Heart left ventricle (tissue), 16 donors: ENCODE results near the gene MAPKAPK3. TPM values are rescaled to one million over a fixed set of nuclear protein-coding genes. Genes with fewer than 3 reads are reported as not detected.

Experiments used
- ATAC-seq, 4 donors: fragments of 200-7000 bp; cut with Tn5 transposase; one replicate each; pipeline ENCODE4 v1.9.1; 2020 to 2022; ENCODE audit warnings: moderate library complexity in 4 of 4, mild to moderate bottlenecking in 3 of 4, moderate number of reproducible peaks in 1 of 4
- DNase-seq, 5 donors: peaks; one replicate each; pipeline ENCODE4 v3.0.0-alpha.2; 2020
- H3K27ac ChIP-seq, 12 donors: fragments of 200-600 bp; sonication (generic) in 4 of 12; one replicate each; pipeline versions ENCODE4 v1.5.0 to v1.8.0; 2016 to 2022; ENCODE audit warnings: mild to moderate bottlenecking in 2 of 12
- H3K27me3 ChIP-seq, 9 donors: fragments of 200-600 bp; sonication (generic) in 2 of 9; one replicate each; pipeline versions ENCODE4 v1.5.1 to v1.8.0; 2016 to 2022; ENCODE audit warnings: mild to moderate bottlenecking in 3 of 9
- H3K36me3 ChIP-seq, 9 donors: fragments of 200-600 bp; sonication (generic) in 2 of 9; one replicate each; pipeline versions ENCODE4 v1.5.0 to v1.8.0; 2018 to 2022; ENCODE audit warnings: mild to moderate bottlenecking in 2 of 9
- H3K4me1 ChIP-seq, 12 donors: fragments of 200-600 bp; sonication (generic) in 4 of 12; one replicate each; pipeline versions ENCODE4 v1.5.0 to v1.8.0; 2016 to 2022; ENCODE audit warnings: mild to moderate bottlenecking in 3 of 12
- H3K4me3 ChIP-seq, 12 donors: fragments of 200-600 bp; sonication (generic) in 4 of 12; one replicate each; pipeline versions ENCODE4 v1.5.0 to v1.8.0; 2017 to 2022; ENCODE audit warnings: mild to moderate bottlenecking in 9 of 12, moderate library complexity in 4 of 12
- H3K9me3 ChIP-seq, 12 donors: fragments of 200-600 bp; sonication (generic) in 4 of 12; one replicate each; pipeline versions ENCODE4 v1.5.0 to v1.8.0; 2016 to 2022; ENCODE audit warnings: mild to moderate bottlenecking in 1 of 12
- POLR2A ChIP-seq, 2 donors: fragments of 450-650 bp; IDR thresholded peaks; one replicate each; pipeline ENCODE4 v1.6.1; 2017; ENCODE audit warnings: antibody characterized with exemption in 2 of 2, mild to moderate bottlenecking in 2 of 2, moderate library complexity in 2 of 2
- WGBS, 4 donors: extraction: QIAGEN DNeasy Blood & Tissue Kit in 2 of 4; methylation state at CpG; one replicate each; pipeline versions ENCODE4 v1.1.5 to v1.1.7; 2013 to 2018; 5-methylcytosine and 5-hydroxymethylcytosine counted together
- intact Hi-C, 10 donors: fragments of 100-400 bp; cut with DNase I; formaldehyde crosslinking; loops; one replicate each; pipeline versions ENCODE4 v1.11.1 to v1.14.2; 2022
- polyA plus RNA-seq, 2 donors: library from polyadenylated mRNA; stranded (reverse); fragments of 200-250 nt; gene quantifications; one replicate each; pipeline ENCODE4 v1.2.3, GENCODE V29; 2013
- total RNA-seq, 9 donors: library from RNA; depleted of rRNA in 2 of 9; stranded (reverse); fragments of >200 nt in 2 of 9; fragmentation: NEBNext Ultra II Directional in 3 of 9; extraction: Animal tissue kit (Norgen Biotek cat#: 25700) in 3 of 9; gene quantifications; one replicate each; pipeline versions ENCODE4 v1.1.0 to v1.2.4, GENCODE V29; 2016 to 2023
- TF ChIP-seq, protein P1 (sequence below), 12 donors: fragments of 200-600 bp; sonication (generic) in 4 of 12; IDR thresholded peaks; one replicate each; pipeline versions ENCODE4 v1.5.0 to v1.8.0; 2018 to 2022; ENCODE audit warnings: antibody characterized with exemption in 12 of 12, mild to moderate bottlenecking in 5 of 12
- donor health status: ischemic (EF 13 %, LVEDD 7.1; RV severe dilation, severe dysfunction).
- donor health status: healthy with polysubstance abuse.
- donor health status: DM: no; HTN: yes; CAD: no.
- donor health status: DM: no; HTN: no; CAD: no.
- donor health status: ischemic (EF 25% LVEDD 6.9; RV normal size, moderate dysfunction).
- donor health status: ischemic (EF 25% LVEDD 5.7; RV mildly dilated, moderate dysfunction).
- donor health status: healthy.
- donor health status: DM: yes; HTN: yes; CAD: no.
- donor health status: ischemic (EF 35%, LVEDD 5.7; RV mildly dilated, moderate dysfunction).
- donor health status: nonischemic (EF 11% LVEDD 7.7; RV severe dilation, severe dysfunction).
- donor health status: DM: yes; HTN: yes; CAD: no.
- donor health status: PGD.
- donor health status: ischemic (EF 29% LVEDD 5.4; RV normal size, mild dysfunction).
- donor health status: nonischemic (EF 23%, LVEDD 6.1; RV moderate dilation, normal function).

MAPKAPK3 gene
- total and polyA plus RNA-seq, 11 donors, result 226 to 398 (median 287) TPM

DNA sequence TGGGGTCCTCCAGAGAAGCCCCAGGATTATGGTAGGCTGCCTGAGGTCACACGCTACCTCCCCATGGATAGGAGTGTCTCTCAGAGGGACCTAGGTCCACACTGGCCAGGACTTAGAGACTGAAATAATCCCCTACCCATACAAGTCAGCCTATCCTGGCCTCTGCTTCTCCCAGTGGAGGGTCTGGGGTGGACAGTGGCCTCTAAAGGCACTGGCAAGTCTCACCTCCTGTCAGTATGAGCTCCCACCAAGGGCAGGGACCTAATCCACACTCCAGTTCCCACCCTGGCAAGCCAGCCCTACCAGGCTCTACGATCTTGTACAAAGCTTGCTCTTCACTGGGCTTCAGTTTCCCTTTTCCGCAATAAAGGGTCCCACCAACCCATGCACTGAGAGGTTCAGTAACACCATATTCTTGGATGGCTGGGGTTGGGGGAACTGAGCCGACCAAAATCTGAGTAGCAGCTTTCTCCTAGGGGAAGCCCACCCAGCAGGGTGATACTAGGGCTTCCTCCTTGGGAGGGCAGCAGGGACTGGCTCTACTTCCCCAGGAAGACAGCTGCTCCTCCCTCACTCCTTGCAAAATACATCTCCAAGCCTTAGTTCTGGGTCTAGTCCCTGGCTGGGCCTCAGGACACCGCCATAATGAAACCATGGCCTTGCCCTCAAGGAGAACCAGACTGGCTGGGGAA lies 7.7 kb upstream of the MAPKAPK3 start:
- intact Hi-C loops, result no loop called here
- Histone ChIP-seq H3K27ac (peak overlapping the region in 8 of 12 donors; percentile 82 to 100 (median 98)), H3K4me1 (peaks cover 5 to 93% (median 81%) of the 10 kb centered on the region in 12 donors), H3K27me3 (no peaks in the 10 kb centered on the region), H3K4me3 (peak overlapping the region in 9 of 12 donors; percentile 63 to 95 (median 82)), H3K36me3 (peaks cover 0 to 58% (median 25%) of the 10 kb centered on the region in 9 donors), H3K9me3 (no peaks in the 10 kb centered on the region)
- WGBS, 4 donors, result 76 to 82% (median 79%) methylated on average over 5 of the region's 5 CpGs
- no peak for TF ChIP-seq POLR2A (IDR thresholded peaks at IDR 0.05)
- TF ChIP-seq, protein P1, sequence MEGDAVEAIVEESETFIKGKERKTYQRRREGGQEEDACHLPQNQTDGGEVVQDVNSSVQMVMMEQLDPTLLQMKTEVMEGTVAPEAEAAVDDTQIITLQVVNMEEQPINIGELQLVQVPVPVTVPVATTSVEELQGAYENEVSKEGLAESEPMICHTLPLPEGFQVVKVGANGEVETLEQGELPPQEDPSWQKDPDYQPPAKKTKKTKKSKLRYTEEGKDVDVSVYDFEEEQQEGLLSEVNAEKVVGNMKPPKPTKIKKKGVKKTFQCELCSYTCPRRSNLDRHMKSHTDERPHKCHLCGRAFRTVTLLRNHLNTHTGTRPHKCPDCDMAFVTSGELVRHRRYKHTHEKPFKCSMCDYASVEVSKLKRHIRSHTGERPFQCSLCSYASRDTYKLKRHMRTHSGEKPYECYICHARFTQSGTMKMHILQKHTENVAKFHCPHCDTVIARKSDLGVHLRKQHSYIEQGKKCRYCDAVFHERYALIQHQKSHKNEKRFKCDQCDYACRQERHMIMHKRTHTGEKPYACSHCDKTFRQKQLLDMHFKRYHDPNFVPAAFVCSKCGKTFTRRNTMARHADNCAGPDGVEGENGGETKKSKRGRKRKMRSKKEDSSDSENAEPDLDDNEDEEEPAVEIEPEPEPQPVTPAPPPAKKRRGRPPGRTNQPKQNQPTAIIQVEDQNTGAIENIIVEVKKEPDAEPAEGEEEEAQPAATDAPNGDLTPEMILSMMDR (IDR thresholded peaks at IDR 0.05), result no peak
- ATAC-seq (no peak), DNase-seq (no peak)

DNA sequence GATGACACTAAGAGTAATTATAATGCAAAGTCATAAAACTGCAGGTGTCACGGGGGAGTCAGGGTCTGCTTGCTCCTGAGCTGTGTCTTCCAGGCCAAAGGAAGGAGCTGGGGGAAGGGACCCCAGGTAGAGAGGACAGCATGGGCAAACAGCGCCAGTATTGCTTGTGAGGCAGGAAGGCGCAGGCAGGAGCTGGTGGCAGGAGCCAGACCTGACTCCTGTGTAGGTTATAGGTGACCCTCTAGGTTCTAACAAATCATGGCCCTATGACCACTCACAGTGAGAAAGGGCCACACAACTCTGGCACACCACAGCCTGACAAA lies 7.2 kb upstream of the MAPKAPK3 start:
- H3K27ac ChIP-seq, result peak overlapping the region in 8 of 12 donors; percentile 82 to 100 (median 98)
- ATAC-seq (no peak), DNase-seq (no peak)
- no peaks in the 10 kb centered on the region for H3K27me3 ChIP-seq
- peaks cover 5 to 88% (median 77%) of the 10 kb centered on the region in 12 donors for H3K4me1 ChIP-seq
- intact Hi-C loops, result loop anchor here in 6 of 10 donors (5.0 to 10.0 kb wide), 10 partner anchors 92 to 1075 kb away; partner anchors contain the start of genes ZMYND10 (in 2 of the 6), CYB561D2 (in 1 of the 6), NPRL2 (in 1 of the 6) and TMEM115 (in 1 of the 6)
- H3K9me3 ChIP-seq, result no peaks in the 10 kb centered on the region
- peaks cover 0 to 53% (median 25%) of the 10 kb centered on the region in 9 donors for H3K36me3 ChIP-seq
- H3K4me3 ChIP-seq, result peak overlapping the region in 10 of 12 donors; percentile 61 to 95 (median 82)
- WGBS, 4 donors, result 78 to 100% (median 90%) methylated on average over 3 of the region's 3 CpGs
- TF ChIP-seq, protein P1 (IDR thresholded peaks at IDR 0.05), result no peak
- TF ChIP-seq POLR2A (IDR thresholded peaks at IDR 0.05), result no peak

DNA sequence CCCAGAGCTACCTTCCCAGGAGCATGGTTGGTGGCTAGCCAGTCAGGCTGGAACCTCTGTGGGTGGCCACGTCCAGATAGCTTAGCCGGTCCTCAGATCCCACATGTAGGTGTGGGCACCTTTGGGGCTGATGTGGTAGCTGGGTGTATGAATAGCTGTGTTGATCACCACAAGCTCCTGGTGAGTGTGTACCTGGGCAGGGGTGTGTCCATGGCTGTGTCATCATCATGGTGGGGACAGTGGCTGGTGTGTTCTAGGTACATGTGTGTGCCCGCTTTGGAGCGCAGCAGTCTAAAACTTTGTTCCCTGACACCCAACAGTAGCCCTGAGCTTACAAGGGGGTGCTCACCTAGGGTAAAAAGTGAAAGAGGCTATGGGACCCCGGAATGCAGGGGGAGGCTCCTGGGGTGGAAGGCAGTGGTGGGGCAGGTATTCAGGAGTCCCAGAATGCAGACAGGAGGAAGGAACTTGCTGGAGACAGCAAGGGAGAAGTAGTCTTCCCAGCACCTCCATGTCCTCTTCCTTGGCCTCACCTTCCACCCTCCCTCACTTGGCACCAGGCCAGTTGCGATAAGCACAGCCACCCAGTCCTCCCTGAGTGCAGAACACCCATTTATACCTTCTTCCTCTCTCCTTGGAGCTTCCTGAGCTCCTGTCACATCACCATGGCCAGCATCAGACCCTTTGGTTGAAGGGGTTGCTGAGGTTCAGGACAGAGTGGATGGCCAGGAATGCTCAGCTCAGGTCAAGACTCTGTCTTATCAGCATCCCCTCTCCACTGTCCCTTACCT lies 6.6 kb upstream of the MAPKAPK3 start:
- WGBS, 4 donors, result 61 to 68% (median 66%) methylated on average over 6 of the region's 6 CpGs
- Histone ChIP-seq H3K9me3 (no peaks in the 10 kb centered on the region), H3K4me1 (peaks cover 5 to 82% (median 70%) of the 10 kb centered on the region in 12 donors), H3K4me3 (peak overlapping the region; percentile 56 to 95 (median 80)), H3K27me3 (no peaks in the 10 kb centered on the region), H3K27ac (peak overlapping the region in 11 of 12 donors; percentile 77 to 100 (median 93)), H3K36me3 (peaks cover 0 to 46% (median 23%) of the 10 kb centered on the region in 9 donors)
- intact Hi-C loops, result loop anchor here in 6 of 10 donors (5.0 to 10.0 kb wide), 10 partner anchors 93 to 1074 kb away; partner anchors contain the start of genes ZMYND10 (in 2 of the 6), CYB561D2 (in 1 of the 6), NPRL2 (in 1 of the 6) and TMEM115 (in 1 of the 6)
- no peak for TF ChIP-seq POLR2A (IDR thresholded peaks at IDR 0.05)
- TF ChIP-seq, protein P1 (IDR thresholded peaks at IDR 0.05), result no peak
- DNase-seq, result peak in 3 of 5 donors; percentile 36 to 60 (median 39)
- no peak for ATAC-seq
